Right ventricle myocardium superior (tissue), 1 donor: Measurements from ENCODE around the gene HIKESHI. TPM values are rescaled to one million over a fixed set of nuclear protein-coding genes. Genes with fewer than 3 reads are reported as not detected.

Source experiments
- ATAC-seq: fragments of 200-7000 bp; cut with Tn5 transposase; one replicate; pipeline ENCODE4 v1.9.1; 2020; ENCODE audit warnings: mild to moderate bottlenecking; ENCODE audit not compliant: poor library complexity
- DNase-seq: peaks from one replicate; pipeline ENCODE4 v3.0.0-alpha.2; 2020
- intact Hi-C: fragments of 100-400 bp; cut with DNase I; formaldehyde crosslinking; loops from one replicate; pipeline ENCODE4 v1.11.2; 2022
- long read RNA-seq: library from polyadenylated mRNA; unstranded; transcript quantifications from one replicate; pipeline ENCODE4 v2.0.0, GENCODE V29; 2021
- total RNA-seq: library from RNA; stranded (reverse); fragmentation: NEBNext Ultra II Directional; extraction: Animal tissue kit (Norgen Biotek cat#: 25700); gene quantifications from one replicate; pipeline ENCODE4 v1.2.1, GENCODE V29; 2021
- donor health status: DM: no; HTN: yes; CAD: no; lungs with severe emphysema.

Gene HIKESHI, protein sequence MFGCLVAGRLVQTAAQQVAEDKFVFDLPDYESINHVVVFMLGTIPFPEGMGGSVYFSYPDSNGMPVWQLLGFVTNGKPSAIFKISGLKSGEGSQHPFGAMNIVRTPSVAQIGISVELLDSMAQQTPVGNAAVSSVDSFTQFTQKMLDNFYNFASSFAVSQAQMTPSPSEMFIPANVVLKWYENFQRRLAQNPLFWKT
- 48.0 TPM for total RNA-seq
- long read RNA-seq, transcript HIKESHI-201 (5 exons, 1,113 nt) = major isoform, 23 of 24 reads
- long read RNA-seq, partial matches to known transcripts = 0 of 24 reads
- long read RNA-seq, other reads (novel, unspliced or antisense) = 0 of 24 reads

DNA sequence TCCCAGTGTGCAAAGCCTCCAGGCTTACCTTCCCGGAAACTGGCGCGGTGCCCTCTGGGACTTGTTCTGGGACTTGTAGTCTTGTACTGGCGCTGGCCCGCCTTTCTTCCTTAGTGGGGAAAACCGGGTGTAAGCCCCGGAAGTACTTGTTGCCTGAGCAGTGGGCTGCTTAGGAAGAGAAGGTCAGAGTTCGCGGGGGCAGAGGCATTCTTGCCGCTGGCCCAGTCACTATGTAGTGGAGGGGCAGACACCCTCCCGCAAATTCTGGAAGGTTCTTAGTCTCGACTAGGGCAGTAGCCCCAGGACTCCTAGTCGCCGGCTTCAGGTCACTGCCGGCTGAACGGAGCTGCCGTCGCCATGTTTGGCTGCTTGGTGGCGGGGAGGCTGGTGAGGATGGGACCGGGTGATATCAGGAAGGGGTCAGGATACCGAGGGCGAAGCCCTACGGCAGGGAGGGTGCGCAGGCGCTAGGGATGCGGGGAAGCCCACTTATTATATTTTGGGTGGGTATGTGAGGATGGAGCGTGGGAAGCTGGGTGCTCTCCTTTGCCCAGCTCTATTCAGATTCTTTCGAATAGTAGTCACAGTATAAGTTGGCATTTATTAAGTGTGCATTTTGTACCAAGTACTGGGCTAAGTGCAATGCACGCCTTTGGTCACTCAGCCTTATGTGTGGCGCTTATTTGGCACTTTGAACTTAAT is at the start of gene HIKESHI:
TSS of gene HIKESHI (plus strand) at position 149 of the 702 bp plus-strand sequence. CDS start at position 358, 209 bp downstream.
- intact Hi-C loops = no loop called here
- ATAC-seq = peak; percentile 100
- DNase-seq = peak; percentile 100

DNA sequence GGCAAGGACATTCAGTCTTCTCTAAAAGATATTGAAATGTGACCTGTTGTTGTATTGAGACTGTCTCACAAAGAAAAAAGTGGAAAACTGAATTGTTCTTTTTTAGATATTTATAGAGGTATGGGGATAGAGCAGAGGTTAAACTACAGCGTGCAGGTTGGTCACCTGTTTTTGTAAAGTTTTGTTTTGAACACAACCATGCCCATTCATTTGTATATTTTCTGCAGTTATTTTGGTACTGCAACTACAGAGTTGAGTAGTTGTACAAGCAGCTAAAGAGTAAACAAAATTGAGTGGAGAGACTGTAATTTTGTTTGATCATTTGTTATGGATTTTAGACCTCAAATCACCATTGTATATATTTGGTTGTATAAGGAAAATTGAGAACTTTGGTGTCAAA is 46.1 kb upstream of the HIKESHI start:
- intact Hi-C loops = no loop called here
- no peak for DNase-seq
- no peak for ATAC-seq

DNA sequence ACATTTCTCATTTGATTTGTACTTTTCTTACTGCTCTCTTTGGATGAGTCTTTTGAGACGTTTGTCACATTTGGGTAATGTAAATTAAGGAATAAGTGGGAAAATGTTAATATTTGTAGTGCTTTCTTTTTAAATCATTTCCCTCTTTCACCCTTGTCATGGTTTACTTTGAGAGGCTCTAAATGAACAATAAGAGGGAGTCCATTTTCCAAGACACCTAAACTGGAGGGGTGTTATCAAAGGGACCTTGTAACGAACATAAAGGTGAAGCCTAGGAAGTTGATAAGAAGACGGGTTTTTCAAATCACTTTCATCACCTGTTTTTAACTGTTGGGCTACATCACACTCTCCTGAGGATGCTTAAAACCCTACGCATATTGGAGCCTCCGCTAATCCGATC is 45.4 kb upstream of the HIKESHI start:
- ATAC-seq (no peak), DNase-seq (no peak)
- intact Hi-C loops = no loop called here

DNA sequence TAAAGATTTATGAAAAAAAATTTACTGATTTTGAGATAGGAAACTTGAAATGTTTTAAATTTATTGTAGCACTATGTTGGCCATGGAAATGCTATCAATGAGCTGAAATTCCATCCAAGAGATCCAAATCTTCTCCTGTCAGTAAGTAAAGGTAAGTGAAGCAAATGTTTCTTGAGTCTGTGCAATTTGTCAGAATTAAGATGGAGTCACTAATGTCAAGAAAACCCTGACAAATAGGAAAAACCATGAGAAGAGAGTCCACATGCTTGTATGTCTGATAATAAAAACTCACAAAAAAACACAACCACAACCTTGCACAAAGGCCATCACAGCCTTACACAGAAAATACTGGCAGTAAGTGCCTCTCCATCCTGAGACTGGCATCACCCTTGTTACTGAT is 44.6 kb upstream of the HIKESHI start:
- intact Hi-C loops = no loop called here
- DNase-seq (no peak), ATAC-seq (no peak)

DNA sequence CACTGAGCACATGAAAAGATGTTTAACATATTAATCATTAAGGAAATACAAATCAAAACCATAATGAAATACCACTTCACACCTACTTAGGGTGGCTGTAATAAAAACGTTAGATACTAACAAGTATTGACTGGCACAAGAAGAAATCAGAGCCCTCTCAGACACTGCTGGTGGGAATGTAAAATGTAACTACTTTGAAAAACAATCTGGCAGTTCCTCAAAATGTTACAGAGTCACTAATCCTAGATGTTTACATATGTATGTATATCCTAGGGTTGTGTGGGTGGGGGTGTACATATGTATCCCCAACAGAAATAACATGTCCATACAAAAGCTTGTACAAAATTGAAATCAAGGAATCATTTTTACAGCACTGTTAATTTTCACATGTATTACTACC is 42.3 kb upstream of the HIKESHI start:
- intact Hi-C loops = no loop called here
- no peak for ATAC-seq
- DNase-seq = no peak

DNA sequence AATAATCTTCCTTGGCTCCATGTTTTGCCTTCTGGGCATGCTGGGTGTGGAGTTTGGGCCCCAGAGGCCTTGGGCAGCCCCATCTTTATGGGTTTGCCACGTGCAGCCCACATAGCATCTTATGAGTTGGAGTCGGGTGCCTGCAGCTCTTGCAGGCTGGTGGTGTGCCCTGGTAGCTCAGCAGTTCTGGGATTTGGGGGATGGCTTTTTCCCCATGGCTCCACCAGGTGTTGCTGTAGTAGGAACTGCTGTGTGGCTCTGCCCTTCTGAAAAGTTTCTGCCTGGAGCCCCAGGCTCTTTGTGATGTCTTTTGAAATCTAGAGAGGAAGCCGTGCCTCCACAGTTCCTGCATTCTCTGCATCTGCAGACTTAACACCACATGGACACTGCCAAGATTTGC is 40.7 kb upstream of the HIKESHI start:
- no peak for DNase-seq
- intact Hi-C loops = no loop called here
- ATAC-seq = no peak

DNA sequence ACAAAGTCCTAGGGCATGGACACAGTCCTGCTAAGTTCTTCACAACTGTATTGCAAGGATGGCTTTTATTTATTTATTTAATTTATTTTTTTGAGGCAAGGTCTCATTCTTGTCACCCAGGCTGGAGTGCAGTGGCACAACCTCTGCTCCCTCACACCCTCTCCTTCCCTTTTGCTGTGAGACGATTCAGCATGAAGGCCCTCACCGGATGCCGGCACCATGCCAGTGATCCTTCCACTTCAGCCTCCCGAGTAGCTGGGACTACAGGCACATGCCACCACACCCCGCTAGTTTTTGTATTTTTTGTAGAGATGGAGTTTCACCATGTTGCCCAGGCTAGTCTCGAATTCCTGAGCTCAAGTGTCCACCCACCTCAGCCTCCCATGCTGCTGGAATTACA is 39.7 kb upstream of the HIKESHI start:
- ATAC-seq (no peak), DNase-seq (no peak)
- intact Hi-C loops = no loop called here

DNA sequence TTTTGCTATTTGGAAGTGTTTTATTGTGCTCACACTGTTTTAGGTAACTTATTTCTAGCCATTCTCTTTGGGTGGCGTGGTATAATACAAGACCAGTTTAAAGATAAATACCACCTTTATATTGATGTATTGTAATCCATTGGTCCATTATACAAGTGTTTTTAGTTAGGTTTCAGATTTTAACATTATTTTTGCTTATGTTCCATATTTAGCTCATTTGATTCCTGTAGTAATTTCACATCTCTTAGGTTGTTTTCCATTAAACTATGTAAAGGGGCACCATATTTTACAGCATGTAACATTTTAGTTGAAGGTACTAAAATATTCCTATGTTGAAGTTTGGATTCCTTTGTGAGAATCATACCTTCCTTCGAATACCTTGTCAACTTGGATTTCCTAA is 37.4 kb upstream of the HIKESHI start:
- ATAC-seq (no peak), DNase-seq (no peak)
- intact Hi-C loops = no loop called here

DNA sequence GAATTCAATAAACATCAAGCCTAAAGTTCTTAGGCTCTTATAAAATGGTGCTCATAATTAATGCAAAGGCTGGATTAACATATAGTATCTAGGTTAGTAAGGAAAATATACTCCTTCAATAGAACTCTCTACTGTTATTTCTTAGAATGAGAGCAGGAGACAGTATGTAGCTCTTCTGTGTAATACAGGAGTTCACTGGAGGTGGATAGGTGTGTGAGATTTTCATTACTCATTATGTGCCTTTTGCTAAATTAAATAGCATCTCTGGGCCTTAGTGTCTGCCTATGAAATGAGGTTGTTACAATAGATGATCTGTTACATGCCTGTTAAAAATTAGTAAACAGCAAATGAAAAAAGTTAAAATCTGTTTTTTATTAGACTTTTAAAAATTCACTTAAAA is 36.8 kb upstream of the HIKESHI start:
- intact Hi-C loops = no loop called here
- no peak for DNase-seq
- no peak for ATAC-seq

DNA sequence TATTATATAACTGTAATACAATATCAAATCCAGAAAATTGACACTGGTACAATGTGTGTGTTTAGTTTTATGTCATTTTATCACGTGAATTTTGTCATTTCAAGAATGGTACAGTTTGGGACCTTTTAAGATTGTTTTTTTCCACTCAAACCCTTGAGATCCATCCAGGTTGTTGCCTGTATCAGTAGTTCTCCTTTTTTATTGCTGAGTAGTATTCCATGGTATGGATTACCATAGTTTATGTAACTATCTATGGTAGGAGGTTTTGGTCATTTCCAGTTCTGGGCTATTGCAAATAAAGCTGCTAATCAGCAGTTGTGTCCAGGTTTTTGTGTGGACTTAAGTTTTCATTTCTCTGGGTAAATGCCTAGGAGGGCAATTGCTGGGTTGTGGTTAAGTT is 32.4 kb upstream of the HIKESHI start:
- DNase-seq (no peak), ATAC-seq (no peak)
- intact Hi-C loops = no loop called here

DNA sequence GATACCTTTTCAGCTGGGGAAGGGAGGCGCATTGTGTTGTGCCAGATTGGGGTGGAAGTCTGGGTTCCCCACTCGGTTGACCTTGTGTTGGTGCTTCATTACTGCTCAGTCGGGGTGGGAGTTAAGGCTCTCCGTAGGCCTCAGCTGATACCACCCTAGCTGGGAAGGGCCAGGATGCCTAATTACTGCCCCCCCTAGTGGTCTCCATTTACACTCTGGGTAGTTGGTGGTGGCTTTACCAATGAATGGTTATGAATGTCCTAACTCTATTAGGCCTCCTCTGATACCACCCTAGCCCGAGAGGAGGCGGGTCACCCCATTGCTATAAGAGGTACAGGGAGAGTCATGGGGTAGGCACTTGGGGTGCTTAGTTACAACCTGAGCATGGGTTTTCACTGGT is 27.5 kb upstream of the HIKESHI start:
- intact Hi-C loops = no loop called here

DNA sequence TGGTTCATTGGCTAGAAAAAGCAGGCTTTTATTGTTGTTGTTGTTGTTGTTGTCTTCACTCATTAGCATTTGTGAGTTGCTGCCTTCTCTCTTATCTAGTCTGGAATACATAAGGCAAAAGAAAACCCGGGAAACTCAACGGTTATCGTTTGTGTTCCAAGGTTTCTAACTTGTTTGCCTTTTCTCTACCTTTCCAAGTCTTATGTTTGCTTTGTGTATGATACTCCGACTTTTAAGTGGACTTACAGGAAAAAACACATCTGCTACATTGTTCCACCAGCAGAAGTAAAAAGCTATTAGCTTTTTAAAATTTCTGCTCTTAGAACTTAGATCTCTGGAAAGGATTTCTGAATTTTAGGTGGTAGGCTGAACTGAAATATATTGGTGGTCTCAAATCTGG is 27.0 kb upstream of the HIKESHI start:
- intact Hi-C loops = no loop called here
- DNase-seq (no peak), ATAC-seq (no peak)

More for the DNA sequence above, 27.5 kb upstream of the HIKESHI start:
- ATAC-seq (no peak), DNase-seq (no peak)

DNA sequence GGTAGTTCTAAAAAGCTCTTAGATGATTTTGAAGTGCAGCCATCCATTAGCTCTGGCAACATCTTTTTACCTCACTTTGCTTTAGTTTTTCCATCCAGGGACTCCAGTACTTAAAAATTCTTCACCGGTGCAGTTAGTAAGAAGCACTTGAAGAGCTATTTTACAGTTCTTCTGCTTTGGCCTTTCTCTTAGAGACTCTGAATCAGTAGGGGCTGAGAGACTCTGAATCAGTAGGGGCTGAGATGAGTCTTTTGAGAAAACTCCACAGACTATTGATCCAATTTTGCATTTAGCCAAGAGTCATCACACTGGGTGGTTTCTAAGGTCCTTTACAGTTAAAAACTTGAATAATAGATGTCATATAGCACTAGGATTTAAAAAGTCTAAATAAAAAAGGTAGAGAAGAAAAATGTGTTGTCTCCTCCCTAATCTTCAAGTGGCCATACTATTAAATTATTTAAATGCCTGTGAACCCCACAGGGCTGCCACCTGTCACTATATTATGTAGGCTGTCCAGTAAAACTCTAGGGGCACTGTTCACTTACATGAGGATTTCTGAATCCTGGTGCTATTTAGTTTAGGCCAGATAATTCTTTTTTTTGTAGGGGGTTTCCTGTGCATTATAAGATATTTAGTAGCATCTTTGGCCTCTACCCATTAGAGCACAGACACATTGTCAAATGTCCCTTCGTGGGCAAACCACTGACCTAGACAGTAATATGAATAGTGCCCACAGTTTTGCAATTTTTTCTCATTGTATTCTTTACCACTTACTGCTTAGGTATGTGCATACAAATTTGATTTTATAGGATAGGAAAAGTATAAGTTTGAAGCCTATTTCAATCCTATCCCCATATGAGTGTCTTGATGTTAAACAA is 26.3 kb upstream of the HIKESHI start:
- intact Hi-C loops = no loop called here
- ATAC-seq (no peak), DNase-seq (no peak)

DNA sequence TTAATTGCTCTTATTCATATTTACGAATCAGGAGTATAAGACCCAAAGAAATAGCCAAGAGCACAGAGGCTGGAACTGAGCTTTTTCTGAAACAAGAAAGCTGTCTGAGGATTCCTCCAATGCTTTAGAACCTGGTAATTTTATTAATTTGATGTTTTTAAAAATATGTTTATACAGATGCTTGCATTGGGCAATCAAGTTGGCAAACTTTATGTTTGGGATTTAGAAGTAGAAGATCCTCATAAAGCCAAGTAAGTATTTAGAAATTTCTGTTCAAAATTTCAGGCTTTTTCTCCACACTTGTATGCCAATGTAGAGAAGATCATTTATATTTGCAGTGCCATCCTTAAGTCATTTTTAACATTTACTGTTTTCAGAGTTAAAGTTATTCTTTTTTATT is 24.3 kb upstream of the HIKESHI start:
- intact Hi-C loops = no loop called here
- ATAC-seq = no peak
- no peak for DNase-seq

DNA sequence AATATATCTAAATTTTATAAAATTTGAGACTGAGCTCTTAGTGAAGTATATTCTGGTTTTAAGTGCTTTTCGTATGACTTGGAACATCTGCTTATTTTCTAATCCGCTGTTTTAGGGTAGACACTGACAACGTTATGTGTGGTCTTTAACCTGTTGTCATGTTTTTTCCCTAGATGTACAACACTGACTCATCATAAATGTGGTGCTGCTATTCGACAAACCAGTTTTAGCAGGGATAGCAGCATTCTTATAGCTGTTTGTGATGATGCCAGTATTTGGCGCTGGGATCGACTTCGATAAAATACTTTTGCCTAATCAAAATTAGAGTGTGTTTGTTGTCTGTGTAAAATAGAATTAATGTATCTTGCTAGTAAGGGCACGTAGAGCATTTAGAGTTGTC is 23.8 kb upstream of the HIKESHI start:
- intact Hi-C loops = no loop called here
- ATAC-seq = no peak
- DNase-seq = no peak

DNA sequence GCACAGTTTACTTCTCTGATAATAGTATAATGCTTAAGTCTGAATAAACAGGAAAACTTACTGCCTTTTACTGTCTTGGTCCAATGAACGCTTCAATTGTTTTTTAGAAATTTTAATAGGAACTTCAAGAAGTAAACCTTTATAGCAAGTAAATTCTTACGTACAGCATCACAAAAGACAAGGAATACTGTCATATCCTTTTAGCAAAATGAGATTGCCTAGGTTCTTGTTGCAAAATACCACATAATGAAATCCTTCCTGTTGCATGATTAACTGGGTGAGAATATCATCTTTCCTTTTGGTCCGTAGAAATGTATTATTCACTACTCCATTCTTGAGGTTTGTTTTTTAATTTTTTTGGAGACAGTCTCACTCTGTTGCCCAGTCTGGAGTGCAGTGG is 22.3 kb upstream of the HIKESHI start:
- no peak for ATAC-seq
- intact Hi-C loops = no loop called here
- no peak for DNase-seq

DNA sequence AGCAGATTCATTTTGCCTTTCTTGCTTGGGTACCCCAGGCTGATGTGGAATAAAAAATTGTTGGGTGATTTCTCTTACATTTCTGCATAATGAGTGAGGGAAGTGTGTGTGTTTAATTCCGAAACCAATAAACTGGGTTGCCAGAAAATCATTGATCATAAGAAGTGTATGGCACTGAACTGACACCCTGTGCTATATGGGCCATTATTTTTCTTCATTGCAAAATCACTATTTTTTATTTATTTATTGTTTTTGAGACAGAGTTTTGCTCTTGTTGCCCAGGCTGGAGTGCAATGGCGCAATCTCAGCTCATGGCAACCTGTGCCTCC is 14.6 kb upstream of the HIKESHI start:
- no peak for ATAC-seq
- intact Hi-C loops = no loop called here

DNA sequence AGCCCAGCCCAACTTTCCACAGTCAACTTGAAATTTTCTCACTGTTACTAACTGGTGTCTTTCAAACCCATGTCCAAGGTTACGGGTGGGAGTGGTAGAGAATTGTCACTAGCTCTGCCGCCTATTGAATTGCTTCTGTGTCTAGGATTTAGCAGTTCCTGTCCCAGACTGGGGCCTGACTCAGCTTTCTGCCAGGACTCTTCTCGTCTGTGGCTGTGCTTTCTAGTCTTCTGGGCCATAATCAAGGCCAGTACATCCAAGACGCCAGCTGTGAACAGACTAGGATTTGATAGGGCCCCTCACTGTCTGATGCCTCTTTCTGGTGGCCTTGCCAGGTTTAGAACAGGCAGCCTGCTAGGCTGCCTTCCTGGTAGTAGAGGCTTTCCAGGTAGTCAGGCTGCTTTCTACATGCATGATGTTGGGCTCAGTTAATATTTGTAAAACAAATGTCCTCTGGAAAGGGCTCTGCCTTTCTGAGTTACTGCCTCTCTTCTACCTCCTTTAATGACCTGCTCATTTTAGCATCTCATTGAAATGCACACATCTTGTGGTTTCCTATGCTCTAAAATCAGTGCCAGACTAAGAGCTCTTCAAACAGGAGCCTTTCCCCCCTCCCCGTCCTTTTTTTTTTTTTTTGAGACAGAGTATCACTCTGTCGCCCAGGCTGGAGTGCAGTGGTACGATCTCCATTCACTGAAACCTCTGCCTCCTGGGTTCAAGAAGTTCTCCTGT is 13.1 kb upstream of the HIKESHI start:
- DNase-seq (no peak), ATAC-seq (peak; percentile 29)
- intact Hi-C loops = no loop called here

More for the DNA sequence above, 14.6 kb upstream of the HIKESHI start:
- no peak for DNase-seq
